RPMI7951 (cell line): ENCODE data around the gene SF3B3. TPM values are rescaled to one million over a fixed set of nuclear protein-coding genes. Genes with fewer than 3 reads are reported as not detected.

ENCODE experiments used
- DNase-seq: peaks from one replicate; pipeline ENCODE4 v3.0.0-alpha.2; 2012; ENCODE audit warnings: low read depth
- total RNA-seq: library from RNA; depleted of rRNA; stranded (reverse); fragments of >200 nt; shearing (Covaris generic); gene quantifications from 2 replicates; pipeline ENCODE4 v1.2.3, GENCODE V29; 2014

Gene SF3B3
- total RNA-seq, 1 experiment from 2014 or later, result 218 TPM

DNA sequence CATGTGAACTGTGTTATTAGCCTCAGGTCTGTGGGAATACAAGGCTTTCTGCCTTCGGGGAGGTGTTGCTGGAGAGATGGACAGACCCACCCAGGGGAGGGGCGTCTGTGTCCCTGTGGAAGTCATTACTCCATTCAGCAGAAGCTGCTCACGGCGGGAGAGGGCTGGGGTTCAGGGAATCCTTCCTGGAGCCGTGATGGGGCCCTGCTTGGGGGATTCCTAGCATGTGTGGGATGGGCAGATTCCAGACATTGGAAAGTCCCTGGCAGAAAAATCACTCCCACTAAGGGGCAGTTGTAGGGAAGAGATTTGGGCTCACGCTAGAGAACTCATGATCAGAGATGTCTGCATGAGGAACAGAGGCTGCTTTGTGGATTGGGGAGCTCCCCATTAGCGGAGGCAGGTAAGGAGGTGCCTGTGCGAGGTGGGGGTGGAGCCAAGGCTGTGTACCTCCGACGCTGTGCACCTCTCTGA lies 66.4 kb downstream of the SF3B3 start:
- DNase-seq, result peak; percentile 69

DNA sequence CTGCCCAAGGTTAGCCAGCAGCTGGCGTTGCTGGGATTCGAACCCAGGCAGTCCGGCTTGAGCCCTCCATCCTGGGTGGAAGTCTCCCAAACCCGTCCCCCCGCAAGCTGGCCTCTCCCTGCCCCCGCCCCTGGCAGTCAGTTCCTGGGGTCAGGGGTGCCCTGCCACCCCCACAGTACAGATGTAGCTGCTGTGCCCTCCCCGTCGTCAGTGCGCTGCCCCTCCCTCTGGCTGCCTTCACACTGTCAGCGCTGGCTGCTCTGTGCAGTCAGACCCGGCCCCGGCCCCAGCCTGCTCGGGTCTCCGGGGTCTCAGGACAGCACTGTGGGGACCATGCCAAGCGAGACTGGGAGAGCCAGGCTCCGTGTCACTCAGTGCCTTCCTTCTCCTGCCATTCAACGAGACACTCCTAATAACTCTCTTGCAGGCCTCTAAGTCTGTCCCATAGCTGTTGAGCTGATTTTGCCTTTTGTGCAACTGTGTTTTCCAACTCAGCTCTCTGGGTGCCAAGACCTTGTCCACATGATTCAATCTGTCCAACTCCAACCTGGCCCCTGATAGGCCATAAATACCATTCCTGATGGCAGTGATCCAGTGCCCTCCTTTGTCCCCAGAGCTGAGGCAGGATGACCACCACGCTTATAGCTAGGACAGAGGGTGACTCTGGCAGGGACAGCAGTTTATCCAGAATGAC lies 67.3 kb downstream of the SF3B3 start:
- no peak for DNase-seq

DNA sequence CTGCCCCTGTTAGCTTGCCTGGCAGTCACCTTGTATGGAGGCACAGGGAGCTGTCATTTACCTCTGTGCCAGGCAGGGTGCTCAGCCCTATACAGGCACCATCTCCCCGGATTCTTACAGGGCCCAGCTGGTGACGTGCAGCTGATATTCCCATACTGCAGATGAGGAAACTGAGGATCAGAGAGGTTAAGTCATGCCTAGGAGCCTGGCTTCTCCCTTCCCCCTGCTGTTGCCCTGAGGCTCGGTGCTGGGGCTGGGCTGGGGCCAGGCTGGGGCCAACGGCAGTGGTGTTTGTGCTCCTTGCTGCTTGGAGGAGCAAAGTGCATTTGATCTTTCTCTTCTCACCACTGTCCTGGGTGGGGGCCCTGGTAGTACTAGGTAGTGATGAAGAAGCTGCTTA lies 68.0 kb downstream of the SF3B3 start:
- DNase-seq, result no peak

DNA sequence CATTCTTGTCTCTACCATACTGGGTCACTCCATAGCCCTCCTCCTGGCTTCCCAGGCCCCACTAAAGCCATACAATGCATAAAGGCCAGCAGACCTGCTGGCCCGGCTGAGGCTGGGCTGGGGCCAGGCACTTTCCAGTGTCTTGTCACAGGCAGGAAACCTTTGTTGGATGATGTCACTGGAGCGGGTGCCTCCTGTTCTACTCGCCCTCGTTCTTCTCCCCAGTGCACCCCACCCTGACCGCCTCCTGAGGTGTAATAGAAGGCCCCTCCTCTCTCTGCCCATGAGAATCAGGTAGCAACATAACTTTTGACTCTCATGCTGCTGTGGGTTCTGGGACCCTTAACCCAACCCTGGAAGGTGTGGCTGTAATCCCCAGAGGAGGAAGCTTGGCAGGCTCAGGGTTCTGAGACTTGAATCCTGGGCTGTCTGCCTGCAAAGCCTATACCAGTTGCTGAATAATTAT lies 68.5 kb downstream of the SF3B3 start:
- no peak for DNase-seq

DNA sequence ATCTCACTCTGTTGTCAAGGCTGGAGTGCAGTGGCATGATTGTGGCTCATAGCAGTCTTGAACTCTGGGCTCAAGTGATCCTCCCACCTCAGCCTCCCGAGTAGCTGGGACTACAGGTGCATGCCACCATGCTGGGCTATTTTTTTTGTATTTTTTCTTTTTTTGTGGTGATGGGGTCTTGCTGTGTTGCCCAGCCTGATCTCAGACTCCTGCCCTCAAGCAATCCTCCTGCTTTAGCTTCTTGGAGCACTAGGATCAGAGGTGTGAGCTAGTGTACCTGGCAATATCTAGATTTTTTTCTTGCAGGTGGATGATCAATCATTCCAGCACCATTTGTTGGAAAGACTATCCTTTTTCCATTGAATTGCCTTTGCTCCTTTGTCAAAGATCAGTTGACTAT lies 69.9 kb downstream of the SF3B3 start:
- no peak for DNase-seq

DNA sequence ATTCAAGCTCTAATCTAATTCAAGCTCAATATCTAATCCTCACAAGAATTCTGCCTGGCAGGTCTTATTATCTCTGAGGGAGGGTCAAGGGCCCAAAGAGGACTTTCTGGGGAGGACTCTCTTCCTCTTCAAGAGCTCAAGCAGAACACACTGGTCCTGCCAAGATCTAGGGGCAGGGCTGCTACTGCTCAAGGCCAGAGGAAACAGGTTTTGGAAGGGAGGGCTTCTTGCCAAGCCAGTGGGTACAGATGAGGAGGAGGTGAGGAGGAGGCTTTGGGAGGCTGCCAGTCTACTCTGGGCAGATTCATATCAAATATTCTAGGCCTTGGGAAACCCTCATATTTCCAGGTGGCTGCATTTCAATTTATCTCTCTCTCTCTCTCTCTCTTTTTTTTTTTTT lies 71.0 kb downstream of the SF3B3 start:
- DNase-seq, result peak; percentile 51

DNA sequence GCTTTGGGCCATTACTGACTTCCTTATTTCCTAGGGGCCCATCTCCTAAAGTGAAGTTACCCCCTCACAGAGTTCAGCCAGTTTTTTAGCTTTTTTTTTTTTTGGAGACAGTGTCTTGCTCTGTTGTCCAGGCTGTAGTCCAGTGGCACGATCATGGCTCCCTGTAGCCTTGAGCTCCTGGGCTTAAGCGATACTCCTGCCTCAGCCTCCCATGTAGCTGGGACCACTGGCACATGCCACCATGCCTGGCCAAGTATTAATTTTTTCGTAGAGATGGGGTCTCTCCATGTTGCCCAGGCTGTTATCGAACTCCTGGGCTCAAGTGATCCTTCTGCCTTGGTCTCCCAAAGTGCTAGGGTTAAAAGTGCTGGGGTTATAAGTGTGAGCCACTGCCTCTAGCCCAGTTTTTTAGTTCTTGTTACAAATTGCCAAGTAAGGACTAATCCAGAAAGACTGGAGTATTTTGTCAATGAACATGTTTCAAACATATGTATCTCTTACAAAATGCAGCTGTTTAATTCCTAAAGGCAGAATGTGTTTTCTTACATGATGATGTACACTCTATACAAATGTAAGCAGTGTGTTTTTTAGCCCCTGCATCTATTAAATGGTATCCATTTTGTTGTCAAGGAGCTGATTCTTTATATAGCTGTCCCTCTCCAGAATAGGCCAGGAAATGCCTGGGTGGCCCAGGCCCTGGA lies 73.7 kb downstream of the SF3B3 start:
- no peak for DNase-seq

DNA sequence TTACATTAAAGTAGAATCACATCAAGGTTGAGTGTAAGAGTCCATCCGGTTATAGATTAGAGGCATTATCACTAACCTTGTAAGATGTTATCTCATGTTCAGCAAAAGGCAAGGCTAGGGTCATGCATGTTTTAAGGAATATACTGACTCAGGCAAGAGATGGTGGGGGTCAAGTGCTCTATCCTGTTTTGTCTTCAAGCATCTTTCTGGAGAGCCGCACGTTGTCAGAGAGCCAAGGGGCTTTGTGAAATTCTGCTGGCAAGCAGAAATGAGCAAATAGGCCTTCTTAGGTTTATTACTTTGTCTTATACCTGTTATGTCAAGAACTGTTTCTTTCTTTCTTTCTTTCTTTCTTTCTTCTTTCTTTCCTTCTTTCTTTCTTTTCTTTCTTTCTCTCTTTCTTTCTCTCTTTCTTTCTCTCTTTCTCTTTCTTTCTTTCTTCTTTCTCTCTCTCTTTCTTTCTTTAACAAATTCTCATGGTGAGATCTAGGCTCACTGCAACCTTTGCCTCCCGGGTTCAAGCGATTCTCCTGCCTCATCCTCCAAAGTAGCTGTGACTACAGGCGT lies 75.4 kb downstream of the SF3B3 start:
- no peak for DNase-seq

DNA sequence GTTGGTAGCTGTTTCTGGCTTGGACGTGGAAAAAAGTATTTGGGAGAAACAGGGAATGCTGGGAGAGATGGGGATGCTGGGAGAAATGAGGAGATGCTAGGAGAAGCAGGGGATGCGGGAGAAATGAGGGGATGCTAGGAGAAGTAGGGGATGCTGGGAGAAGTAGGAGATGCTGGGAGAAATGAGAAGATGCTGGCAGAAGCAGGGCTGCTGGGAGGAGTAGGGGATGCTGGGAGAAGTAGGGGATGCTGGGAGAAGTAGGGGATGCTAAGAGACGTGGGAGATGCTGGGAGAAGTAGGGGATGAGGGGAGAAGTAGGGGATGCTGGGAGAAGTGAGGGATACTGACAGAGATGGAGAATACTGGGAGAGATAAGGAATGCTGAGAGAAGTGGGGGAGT lies 77.1 kb downstream of the SF3B3 start:
- DNase-seq, result no peak

DNA sequence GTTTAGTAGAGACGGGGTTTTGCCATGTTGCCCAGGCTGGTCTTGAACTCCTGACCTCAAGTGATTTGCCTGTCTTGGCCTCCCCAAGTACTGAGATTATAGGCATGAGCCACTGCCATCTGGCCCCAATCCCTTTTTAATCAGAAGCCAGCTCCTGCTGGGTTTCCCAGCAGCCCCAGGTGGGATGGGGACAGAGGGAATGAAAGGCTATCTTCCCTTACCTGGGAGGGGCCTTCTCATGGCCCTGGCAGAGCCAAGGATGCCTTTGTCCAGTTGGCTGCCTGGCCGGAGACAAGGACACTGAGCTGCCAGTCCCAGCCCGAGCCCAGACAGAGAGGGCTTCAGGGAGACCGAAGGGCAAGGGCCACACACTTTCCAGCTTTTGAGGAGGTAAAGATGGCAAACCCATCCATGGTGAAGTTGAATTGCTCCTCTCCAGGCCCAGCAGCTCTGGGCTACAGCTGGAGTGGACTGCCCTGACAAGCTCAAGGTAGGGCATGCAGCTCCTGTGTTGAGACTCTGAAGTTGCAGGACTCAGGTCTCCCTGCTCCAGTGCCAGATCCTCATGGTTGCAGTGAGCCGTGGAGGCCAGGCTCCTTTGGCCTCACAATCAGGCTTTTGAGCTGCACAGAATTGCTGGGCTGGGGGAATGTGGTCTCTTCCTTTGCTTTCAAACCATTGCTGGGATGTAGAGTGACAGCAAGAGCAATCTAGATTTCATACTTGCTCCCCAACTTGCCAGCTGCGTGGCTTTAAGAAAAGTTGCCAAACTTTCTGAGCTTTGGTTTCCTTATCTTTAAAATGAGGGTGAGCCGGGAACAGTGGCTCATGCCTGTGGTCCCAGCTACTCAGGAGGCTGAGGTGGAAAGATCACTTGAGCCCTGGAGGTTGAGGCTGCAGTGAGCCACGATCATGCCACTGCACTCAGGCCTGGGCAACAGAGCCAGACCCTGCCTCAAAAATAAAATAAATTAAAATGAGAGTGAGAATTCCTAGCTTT lies 78.3 kb downstream of the SF3B3 start:
- DNase-seq, result no peak

DNA sequence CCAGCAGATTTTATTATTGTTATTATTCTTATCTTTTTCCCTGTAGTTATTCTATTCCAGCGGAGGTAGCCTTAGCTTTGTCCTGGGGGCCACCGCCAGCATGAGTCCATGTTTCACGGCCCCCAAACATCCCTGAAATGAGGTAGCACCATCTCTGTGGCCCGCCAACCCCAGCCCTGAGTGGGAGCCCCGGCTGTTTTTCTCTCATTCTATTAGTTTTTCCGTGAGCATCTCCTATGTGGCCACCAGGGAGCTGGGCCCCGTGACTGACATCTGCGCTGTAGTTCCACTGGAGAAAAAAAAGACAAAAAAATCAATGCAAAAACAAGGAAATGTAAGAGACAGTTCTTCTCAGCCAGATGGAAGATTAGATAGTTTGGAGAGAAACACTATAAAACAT lies 79.2 kb downstream of the SF3B3 start:
- no peak for DNase-seq

DNA sequence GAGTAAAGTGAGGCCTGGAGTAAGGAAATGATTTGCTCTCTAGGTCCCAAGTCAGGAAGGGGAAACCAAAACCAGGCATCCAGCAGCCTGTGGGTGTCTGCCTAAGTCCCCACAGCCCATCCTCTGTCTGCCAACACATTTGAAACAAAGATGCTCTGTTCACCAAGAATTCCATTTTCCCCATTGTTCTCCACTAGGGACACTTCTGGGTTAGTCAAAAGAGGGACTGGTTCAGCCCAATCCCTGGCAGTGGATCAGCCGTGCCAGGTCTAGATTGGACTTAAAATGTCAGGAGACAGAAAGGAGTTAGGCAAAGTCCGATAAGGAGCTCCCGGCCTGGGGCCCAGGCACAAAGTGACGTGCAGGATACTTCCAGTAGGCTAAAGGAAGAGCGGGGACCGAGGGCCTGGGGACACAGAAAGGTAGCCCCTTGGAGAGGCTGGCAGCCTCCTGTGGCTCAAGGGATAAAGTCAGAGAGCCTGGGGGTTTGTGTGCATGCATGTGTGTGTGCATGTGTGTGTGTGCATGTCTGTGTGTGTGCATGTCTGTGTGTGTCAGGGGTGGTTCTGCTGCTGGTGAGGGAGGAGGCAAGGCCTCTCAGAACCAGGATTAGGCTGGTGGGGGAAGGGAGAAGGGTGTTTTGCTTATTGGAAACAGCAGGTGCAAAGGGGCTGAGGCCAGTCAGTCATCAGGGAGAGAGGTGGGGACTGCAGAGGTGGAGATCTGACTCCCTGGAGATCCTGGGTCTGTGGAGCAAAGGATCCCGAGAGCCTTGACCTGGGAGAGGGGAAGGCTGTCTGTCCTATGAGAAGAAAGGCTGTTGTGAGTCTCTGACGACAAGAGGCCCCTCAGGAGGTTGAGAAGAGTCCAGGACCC lies 81.0 kb downstream of the SF3B3 start:
- DNase-seq, result no peak

DNA sequence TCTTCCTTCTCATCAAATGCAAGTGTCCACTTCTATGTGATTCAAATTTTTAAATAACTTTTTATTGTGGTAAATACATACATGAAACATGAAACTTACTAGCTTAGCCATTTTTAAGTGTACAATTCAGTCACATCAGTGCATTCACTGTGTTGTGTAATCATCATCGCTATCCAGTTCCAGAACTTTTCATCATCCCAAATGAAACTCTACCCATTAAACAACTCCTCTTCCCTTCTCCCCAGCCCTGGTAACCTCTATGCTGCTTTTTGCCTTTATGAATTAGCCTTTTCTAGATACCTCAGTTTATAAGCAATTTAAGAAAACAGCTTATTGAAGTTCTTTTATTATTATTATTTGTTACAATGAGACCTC lies 81.7 kb downstream of the SF3B3 start:
- DNase-seq, result no peak

DNA sequence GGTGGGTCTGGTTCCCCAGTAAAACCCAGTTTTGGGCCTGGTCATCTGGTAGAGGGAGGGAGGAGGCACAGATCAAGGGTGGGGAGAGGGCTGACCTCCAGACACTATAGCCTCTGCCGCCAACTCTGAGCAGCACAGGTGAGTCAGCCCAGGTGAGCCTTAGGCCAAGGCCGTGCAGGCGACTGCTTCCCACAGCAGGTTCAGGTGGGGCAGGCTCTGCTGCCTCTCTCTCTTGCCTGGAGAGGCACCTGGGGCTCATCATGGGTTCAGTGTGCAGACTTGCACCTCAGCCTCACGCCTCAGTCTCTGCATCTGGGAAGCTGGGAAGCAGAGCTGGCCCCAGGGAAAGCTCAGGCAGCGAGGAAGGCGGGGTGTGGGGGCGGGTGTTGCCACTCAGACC lies 84.9 kb downstream of the SF3B3 start:
- DNase-seq, result no peak

DNA sequence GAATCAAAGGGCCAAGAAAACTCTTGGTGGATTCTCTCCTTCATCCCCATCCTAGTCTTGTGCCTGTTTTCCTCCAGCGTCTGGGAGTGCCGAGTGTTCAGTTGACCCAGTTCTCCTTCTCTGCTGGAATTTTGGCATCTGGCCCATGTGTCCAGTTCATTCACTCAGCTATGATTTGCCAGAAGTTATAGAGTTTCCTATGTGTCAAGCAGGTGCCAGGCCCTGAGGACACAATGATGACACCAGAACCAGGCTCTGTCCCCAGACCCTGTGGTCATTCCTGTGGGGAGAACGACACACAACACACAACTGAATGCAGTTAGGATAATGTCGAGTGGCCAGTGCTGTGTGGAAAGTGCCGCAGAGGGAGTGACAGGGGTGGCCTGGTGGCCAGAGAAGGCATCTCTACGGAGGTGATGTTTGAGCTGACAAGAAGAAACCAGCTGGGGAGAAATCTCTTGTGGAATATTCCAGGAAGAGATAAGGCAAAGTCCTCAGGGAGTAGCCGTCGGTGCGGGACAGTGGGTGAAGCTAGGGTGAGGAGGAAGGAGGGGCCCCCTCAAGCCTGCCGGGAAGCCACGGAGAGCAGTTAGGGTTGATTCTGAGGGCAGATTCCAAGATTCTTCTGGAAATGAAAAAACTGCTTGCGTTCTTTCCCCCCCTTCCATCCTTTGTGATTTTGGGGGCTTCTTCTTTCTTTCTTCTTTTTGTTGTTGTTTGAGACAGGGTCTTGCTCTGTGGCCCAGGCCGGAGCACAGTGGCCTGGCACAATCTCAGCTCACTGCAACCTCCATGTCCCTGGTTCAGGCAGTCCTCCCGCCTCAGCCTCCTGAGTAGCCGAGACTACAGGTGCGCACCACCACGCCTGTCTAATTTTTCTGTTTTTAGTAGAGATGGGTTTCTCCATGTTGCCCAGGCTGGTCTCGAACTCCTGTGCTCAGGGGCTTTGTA lies 86.9 kb downstream of the SF3B3 start:
- DNase-seq, result no peak

DNA sequence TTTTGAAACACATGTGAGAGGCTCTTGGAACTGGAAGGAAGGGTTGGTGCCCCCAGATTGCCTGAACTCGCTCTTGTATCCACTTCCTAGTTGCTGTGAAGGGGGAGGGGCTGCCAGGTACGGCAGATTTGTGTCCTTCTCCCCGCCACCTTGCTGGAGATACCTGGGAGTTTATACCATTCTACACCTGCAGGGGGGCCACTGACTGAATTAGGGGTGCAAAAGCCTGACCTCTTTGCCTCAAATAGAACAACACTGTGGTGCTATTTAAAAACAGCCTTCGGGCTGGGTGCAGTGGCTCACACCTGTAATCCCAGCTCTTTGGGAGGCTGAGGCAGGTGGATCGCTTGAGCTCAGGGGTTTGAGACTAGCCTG lies 87.6 kb downstream of the SF3B3 start:
- no peak for DNase-seq

DNA sequence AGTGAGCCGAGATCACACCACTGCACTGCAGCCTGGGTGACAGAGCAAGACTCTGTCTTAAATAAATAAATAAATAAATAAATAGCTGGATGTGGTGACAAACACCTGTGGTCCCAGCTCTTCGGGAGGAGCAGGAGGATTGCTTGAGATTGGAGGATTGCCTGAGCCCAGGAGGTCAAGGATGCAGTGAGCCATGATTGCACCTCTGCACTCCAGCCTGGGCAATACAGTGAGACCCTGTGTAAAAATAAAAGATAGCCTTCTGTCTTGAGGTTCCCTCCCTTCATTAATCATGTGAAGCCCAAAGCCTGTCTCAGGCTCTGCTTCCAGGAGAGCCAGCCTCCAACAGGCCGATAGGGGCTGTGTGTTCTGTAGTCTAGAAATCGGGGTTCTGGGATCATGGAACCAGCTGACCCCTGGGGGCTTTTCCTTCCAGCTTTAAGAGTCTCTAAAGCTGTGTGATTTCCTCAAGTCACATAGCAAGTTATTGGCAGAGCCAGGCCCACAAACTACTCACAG lies 88.2 kb downstream of the SF3B3 start:
- no peak for DNase-seq

DNA sequence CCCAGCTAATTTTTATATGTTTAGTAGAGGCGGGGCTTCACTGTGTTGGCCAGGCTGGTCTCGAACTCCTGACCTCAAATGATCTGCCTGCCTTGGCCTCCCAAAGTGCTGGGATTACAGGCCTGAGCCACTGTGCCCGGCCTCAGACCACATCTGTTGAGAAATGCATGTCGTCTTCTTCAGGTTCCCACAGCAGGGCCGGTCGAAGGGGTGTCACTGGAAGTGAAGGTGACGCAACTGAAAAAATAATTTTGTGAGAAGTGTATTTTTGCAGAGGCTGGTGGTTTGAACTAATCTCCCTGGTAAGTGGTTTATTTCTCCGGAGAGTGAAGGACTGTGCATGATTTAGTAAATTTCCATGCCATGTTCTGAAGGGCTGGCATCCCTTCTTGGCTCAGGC lies 89.3 kb downstream of the SF3B3 start:
- no peak for DNase-seq

DNA sequence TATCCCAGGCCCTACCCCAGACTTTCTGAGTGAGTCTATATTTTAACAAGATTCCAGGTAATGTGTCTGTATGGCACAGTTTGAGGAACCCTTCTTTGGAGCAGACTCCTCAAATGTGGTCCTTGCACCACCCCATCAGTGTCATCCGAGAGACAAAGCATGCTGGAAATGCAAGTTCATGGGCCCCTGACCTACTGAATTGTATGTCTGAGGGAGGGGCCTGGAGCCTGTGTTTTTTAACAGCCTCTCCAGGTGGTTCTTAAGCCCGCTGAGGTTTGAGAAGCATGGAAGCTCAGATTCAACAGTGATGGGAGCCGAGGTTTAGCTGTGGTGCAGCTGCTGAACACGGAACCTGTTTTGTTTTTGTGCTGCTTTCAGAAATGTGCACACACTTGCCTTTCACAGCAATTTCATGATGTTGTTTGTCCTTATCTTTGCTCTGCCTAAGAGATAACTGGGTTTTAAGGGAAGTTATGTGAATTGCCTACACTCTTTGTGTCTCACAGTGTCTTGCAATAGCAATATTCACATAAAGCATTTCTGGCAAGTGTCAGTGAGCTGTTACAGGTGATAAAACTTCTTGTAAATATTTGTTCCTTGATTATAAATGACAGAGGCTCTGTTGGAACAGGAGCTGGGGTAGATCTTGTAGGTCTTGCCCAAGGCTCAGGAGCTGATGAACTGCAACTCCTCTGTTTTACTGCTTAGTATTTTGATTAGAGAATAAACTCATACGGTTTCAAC lies 90.8 kb downstream of the SF3B3 start:
- no peak for DNase-seq
